ENCODE data around the gene EXOC3L2. TPM values are rescaled to one million over a fixed set of nuclear protein-coding genes. Genes with fewer than 3 reads are reported as not detected.

The EXOC3L2 gene
- total RNA-seq, 4 donors from 2014 or later = 0.42 to 3.6 (median 2.5) TPM

DNA sequence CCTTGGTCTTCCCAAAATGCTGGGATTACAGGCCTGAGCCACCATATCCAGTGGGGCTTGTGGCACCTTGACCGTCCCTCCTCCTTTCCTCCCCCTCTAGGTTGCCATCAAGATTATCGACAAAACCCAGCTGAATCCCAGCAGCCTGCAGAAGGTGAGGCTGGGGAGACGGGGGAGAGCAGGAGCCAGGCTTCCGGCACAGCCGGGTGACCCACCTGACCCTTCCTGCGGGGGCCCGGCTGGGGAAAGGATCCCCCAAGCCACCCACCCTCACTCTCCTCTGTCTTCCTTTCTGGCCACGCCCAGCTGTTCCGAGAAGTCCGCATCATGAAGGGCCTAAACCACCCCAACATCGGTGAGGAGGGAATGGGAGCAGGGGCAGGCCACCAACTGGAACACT is 17.8 kb upstream of the EXOC3L2 start:
- no peaks in the 10 kb centered on the region for H3K9me3 ChIP-seq
- intact Hi-C loops (cut with DNase I) = no loop called here
- no peaks in the 10 kb centered on the region for H3K27me3 ChIP-seq
- DNase-seq (ENCODE audit: extremely low spot score) = no peak
- H3K4me1 ChIP-seq = no peaks in the 10 kb centered on the region
- H3K4me3 ChIP-seq = no peak overlapping the region
- H3K27ac ChIP-seq (replicated peaks in 1 of 4) = no peak overlapping the region
- TF ChIP-seq POLR2A (IDR thresholded peaks at IDR 0.05; ENCODE audit: low read depth) (no peak), EP300 (IDR thresholded peaks at IDR 0.05) (no peak), CTCF (IDR thresholded peaks at IDR 0.05) (no peak), POLR2AphosphoS5 (IDR thresholded peaks at IDR 0.05) (no peak)
- peaks cover 8 to 64% (median 34%) of the 10 kb centered on the region in 4 donors for H3K36me3 ChIP-seq
- WGBS = 83% methylated on average over 7 of the region's 11 CpGs

DNA sequence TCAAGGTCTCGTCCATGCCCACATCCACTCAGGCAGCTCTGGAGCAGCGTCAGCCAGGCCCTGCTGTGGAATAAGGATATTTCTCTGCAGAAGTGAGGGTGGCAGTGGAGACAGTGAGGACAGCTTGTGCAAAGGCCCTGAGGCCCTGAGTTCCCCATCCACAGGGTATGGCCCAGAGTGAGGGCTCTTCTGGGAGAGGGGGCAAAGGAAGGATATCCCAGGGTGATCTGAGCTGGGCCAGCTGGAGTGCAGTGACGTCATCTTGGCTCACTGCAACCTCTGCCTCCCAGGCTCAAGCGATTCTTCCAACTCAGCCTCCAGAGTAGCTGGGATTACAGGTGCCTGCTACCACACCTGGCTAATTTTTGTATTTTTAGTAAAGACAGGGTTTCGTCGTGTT is 17.4 kb upstream of the EXOC3L2 start:
- WGBS = 86% methylated on average over 6 of the region's 6 CpGs
- no peak overlapping the region for H3K27ac ChIP-seq (replicated peaks in 1 of 4)
- no peak for DNase-seq (ENCODE audit: extremely low spot score)
- H3K9me3 ChIP-seq = no peaks in the 10 kb centered on the region
- intact Hi-C loops (cut with DNase I) = no loop called here
- no peak overlapping the region for H3K4me3 ChIP-seq
- H3K4me1 ChIP-seq = no peaks in the 10 kb centered on the region
- peaks cover 8 to 59% (median 32%) of the 10 kb centered on the region in 4 donors for H3K36me3 ChIP-seq
- TF ChIP-seq POLR2AphosphoS5 (IDR thresholded peaks at IDR 0.05) = no peak
- no peak for TF ChIP-seq EP300 (IDR thresholded peaks at IDR 0.05)
- no peak for TF ChIP-seq CTCF (IDR thresholded peaks at IDR 0.05)
- H3K27me3 ChIP-seq = no peaks in the 10 kb centered on the region

- Histone ChIP-seq H3K36me3 (peaks cover 4 to 27% (median 17%) of the 10 kb centered on the region in 4 donors), H3K9me3 (no peaks in the 10 kb centered on the region), H3K27ac (replicated peaks in 1 of 4) (no peak overlapping the region), H3K4me3 (no peak overlapping the region), H3K4me1 (peaks cover 0 to 21% (median 11%) of the 10 kb centered on the region in 4 donors), H3K27me3 (no peaks in the 10 kb centered on the region)
- TF ChIP-seq POLR2A (IDR thresholded peaks at IDR 0.05; ENCODE audit: low read depth) (no peak), POLR2AphosphoS5 (IDR thresholded peaks at IDR 0.05) (no peak), EP300 (IDR thresholded peaks at IDR 0.05) (no peak), CTCF (IDR thresholded peaks at IDR 0.05) (no peak)
- no peak for DNase-seq (ENCODE audit: extremely low spot score)
- intact Hi-C loops (cut with DNase I) = no loop called here
- 94% methylated on average over 10 of the region's 19 CpGs for WGBS
These were observed 13.7 kb upstream of the EXOC3L2 start for GRCh38 chr19:45258862-45259261.

- WGBS = 93% methylated on average over 4 of the region's 4 CpGs
- no peak for DNase-seq (ENCODE audit: extremely low spot score)
- intact Hi-C loops (cut with DNase I) = no loop called here
These were observed 11.6 kb upstream of the EXOC3L2 start for GRCh38 chr19:45256836-45257235.

More at GRCh38 chr19:45256836-45257235, 11.6 kb upstream of the EXOC3L2 start:
- TF ChIP-seq CTCF (IDR thresholded peaks at IDR 0.05) (no peak), EP300 (IDR thresholded peaks at IDR 0.05) (no peak), POLR2A (IDR thresholded peaks at IDR 0.05; ENCODE audit: low read depth) (no peak), POLR2AphosphoS5 (IDR thresholded peaks at IDR 0.05) (no peak)
- H3K36me3 ChIP-seq = peaks cover 4 to 14% (median 14%) of the 10 kb centered on the region in 4 donors
- peaks cover 18 to 41% (median 31%) of the 10 kb centered on the region in 4 donors for H3K4me1 ChIP-seq
- no peak overlapping the region for H3K27ac ChIP-seq (replicated peaks in 1 of 4)
- H3K9me3 ChIP-seq = no peaks in the 10 kb centered on the region
- H3K27me3 ChIP-seq = no peaks in the 10 kb centered on the region
- H3K4me3 ChIP-seq = no peak overlapping the region
